GM19397 (cell line): ENCODE measurements around the gene MYOF.
"Not testable (repeated sequence)": the region's sequence is repeated elsewhere in the genome, so short reads cannot be mapped to it uniquely, and the experiment has no call there.

Experiments used
- ATAC-seq: cut with Tn5 transposase; IDR thresholded peaks from one replicate; pipeline ENCODE4 v1.9.1; 2021; ENCODE audit warnings: mild to moderate bottlenecking, moderate library complexity; ENCODE audit not compliant: unreplicated experiment

MYOF gene

GRCh38 chr10:93435621-93436397 lies 46.3 kb downstream of the MYOF start:
- ATAC-seq, result no peak

- ATAC-seq, result no peak
These were observed 47.1 kb downstream of the MYOF start for GRCh38 chr10:93434991-93435491.

GRCh38 chr10:93431361-93431760 lies 50.8 kb downstream of the MYOF start:
- no peak for ATAC-seq

- ATAC-seq, result no peak
These were observed 56.3 kb downstream of the MYOF start for GRCh38 chr10:93425861-93426260.

GRCh38 chr10:93422118-93422517 lies 60.0 kb downstream of the MYOF start:
- no peak for ATAC-seq

- ATAC-seq, result no peak
These were observed 60.9 kb downstream of the MYOF start for GRCh38 chr10:93420944-93421825.

- ATAC-seq, result no peak
These were observed 62.0 kb downstream of the MYOF start for GRCh38 chr10:93420091-93420490.

GRCh38 chr10:93419016-93419415 lies 63.1 kb downstream of the MYOF start:
- not testable (repeated sequence) for ATAC-seq

GRCh38 chr10:93417921-93418320 lies 64.2 kb downstream of the MYOF start:
- no peak for ATAC-seq

GRCh38 chr10:93417266-93417665 lies 64.9 kb downstream of the MYOF start:
- ATAC-seq, result no peak

GRCh38 chr10:93416824-93417223 lies 65.3 kb downstream of the MYOF start:
- no peak for ATAC-seq

GRCh38 chr10:93415693-93416092 lies 66.4 kb downstream of the MYOF start:
- ATAC-seq, result no peak

GRCh38 chr10:93413252-93413689 lies 68.9 kb downstream of the MYOF start:
- no peak for ATAC-seq

GRCh38 chr10:93412801-93413200 lies 69.3 kb downstream of the MYOF start:
- ATAC-seq, result no peak

GRCh38 chr10:93410697-93411348 lies 71.3 kb downstream of the MYOF start:
- no peak for ATAC-seq

- ATAC-seq, result no peak
These were observed 73.4 kb downstream of the MYOF start for GRCh38 chr10:93408783-93409182.

- no peak for ATAC-seq
These were observed 75.6 kb downstream of the MYOF start for GRCh38 chr10:93406364-93407145.

- no peak for ATAC-seq
These were observed 78.1 kb downstream of the MYOF start for GRCh38 chr10:93404048-93404354.

GRCh38 chr10:93403152-93404047 lies 78.7 kb downstream of the MYOF start:
- no peak for ATAC-seq

GRCh38 chr10:93402192-93402591 lies 79.9 kb downstream of the MYOF start:
- ATAC-seq, result no peak
